ENCODE data around the gene SMURF1. TPM values are rescaled to one million over a fixed set of nuclear protein-coding genes. Genes with fewer than 3 reads are reported as not detected.
A peak's percentile ranks its signal among the peaks of the same experiment; 100 is the strongest.

SMURF1 gene
- total RNA-seq, 1 donor = 23.5 TPM

DNA sequence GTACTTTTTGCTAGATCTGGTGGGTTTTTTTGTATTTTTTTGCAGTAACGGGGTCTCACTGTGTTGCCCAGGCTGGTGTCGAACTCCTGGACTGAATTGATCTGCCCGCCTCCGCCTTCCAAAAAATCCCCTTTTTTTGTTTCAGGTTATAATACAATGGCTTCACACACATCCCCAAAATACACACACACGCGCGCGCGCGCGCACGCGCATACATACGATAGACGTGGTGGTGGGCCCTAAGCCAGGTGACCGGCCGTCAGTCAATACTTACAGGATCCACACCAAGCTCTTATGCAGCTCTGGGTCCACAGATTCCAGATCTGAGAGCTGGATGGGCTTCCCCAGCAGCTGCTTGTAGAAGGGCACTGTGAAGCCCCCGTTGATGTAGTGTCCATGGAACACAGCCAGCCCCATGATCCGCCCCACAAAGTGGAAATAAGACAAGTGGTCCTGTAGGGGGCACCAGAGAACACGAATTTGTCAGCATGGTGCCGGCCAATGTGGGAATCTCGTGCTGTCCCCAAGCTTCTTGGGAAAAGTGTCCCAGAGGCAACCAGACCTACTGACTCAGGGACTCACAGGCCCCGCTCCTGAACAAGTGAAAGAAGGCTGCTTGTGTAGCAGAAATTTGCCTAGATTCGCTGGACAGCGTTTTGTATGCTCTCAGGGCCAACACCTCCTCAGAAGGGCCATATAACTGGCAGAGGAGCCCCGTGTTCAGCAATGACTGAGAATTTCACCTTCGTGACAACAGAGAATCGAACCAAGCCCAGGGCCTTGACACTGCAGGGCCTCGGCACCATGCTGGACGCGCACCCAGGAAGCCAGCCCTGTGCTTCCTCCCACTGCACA, 103.6 kb downstream of the SMURF1 start:
- H3K36me3 ChIP-seq (ENCODE audit: insufficient read depth, low read length) = peaks cover 62% of the 10 kb centered on the region
- peak overlapping the region; percentile 64 for H3K4me2 ChIP-seq (ENCODE audit: insufficient read depth, low read length)
- no peaks in the 10 kb centered on the region for H3K9me3 ChIP-seq (ENCODE audit: low read depth, low read length)
- H4K20me1 ChIP-seq (ENCODE audit: insufficient read depth, low read length) = peaks cover 9% of the 10 kb centered on the region
- TF ChIP-seq, protein P1, sequence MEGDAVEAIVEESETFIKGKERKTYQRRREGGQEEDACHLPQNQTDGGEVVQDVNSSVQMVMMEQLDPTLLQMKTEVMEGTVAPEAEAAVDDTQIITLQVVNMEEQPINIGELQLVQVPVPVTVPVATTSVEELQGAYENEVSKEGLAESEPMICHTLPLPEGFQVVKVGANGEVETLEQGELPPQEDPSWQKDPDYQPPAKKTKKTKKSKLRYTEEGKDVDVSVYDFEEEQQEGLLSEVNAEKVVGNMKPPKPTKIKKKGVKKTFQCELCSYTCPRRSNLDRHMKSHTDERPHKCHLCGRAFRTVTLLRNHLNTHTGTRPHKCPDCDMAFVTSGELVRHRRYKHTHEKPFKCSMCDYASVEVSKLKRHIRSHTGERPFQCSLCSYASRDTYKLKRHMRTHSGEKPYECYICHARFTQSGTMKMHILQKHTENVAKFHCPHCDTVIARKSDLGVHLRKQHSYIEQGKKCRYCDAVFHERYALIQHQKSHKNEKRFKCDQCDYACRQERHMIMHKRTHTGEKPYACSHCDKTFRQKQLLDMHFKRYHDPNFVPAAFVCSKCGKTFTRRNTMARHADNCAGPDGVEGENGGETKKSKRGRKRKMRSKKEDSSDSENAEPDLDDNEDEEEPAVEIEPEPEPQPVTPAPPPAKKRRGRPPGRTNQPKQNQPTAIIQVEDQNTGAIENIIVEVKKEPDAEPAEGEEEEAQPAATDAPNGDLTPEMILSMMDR (IDR thresholded peaks at IDR 0.05; ENCODE audit: extremely low read depth, low read depth, low read length) = peak; percentile 84
- H3K4me3 ChIP-seq (ENCODE audit: insufficient read depth, low read length) = peak overlapping the region; percentile 27
- H3K27me3 ChIP-seq (ENCODE audit: insufficient read depth, low read length) = no peaks in the 10 kb centered on the region
- peak overlapping the region; percentile 80 for H3K27ac ChIP-seq (ENCODE audit: low read depth, low read length)
- H3K4me1 ChIP-seq (ENCODE audit: insufficient read depth, low read length) = peaks cover 16% of the 10 kb centered on the region
- H2AFZ ChIP-seq (ENCODE audit: low read length) = no peak overlapping the region
- DNase-seq (ENCODE audit: insufficient read length, low spot score, missing footprints) = peak; percentile 98
- H3K79me2 ChIP-seq (ENCODE audit: insufficient read depth, low read length) = peaks cover 16% of the 10 kb centered on the region

DNA sequence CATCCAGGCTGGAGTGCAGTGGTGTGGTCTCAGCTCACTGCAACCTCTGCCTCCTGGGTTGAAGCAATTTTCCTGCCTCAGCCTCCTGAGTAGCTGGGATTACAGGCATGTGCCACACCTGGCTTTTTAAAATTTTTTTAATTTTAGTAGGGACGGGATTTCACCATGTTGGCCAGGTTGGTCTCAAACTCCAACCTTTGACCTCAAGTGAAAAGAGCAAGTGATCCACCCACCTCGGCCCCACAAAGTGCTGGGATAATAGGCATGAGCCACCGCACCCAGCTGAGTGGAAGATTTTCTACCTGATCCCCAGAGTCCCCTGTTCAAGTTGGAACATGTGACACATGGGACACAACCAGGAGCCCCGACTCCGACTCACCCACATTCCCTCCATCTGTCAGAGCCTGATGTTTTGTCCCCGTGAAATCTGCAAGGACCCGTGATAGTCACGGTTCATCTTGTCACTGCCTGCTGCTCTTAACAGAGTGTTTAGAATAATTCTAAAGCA, 104.5 kb downstream of the SMURF1 start:
- Histone ChIP-seq H3K4me2 (ENCODE audit: insufficient read depth, low read length) (no peak overlapping the region), H3K4me3 (ENCODE audit: insufficient read depth, low read length) (no peak overlapping the region), H4K20me1 (ENCODE audit: insufficient read depth, low read length) (peaks cover 13% of the 10 kb centered on the region), H3K79me2 (ENCODE audit: insufficient read depth, low read length) (peaks cover 16% of the 10 kb centered on the region), H3K36me3 (ENCODE audit: insufficient read depth, low read length) (peaks cover 67% of the 10 kb centered on the region), H2AFZ (ENCODE audit: low read length) (no peak overlapping the region), H3K4me1 (ENCODE audit: insufficient read depth, low read length) (peaks cover 16% of the 10 kb centered on the region), H3K27ac (ENCODE audit: low read depth, low read length) (no peak overlapping the region), H3K9me3 (ENCODE audit: low read depth, low read length) (no peaks in the 10 kb centered on the region), H3K27me3 (ENCODE audit: insufficient read depth, low read length) (no peaks in the 10 kb centered on the region)
- TF ChIP-seq, protein P1 (IDR thresholded peaks at IDR 0.05; ENCODE audit: extremely low read depth, low read depth, low read length) = no peak
- no peak for DNase-seq (ENCODE audit: insufficient read length, low spot score, missing footprints)

GRCh38 chr7:99038086-99038855, 105.6 kb downstream of the SMURF1 start:
- Histone ChIP-seq H3K9me3 (ENCODE audit: low read depth, low read length) (no peaks in the 10 kb centered on the region), H3K79me2 (ENCODE audit: insufficient read depth, low read length) (peaks cover 12% of the 10 kb centered on the region), H3K4me1 (ENCODE audit: insufficient read depth, low read length) (peaks cover 15% of the 10 kb centered on the region), H3K27ac (ENCODE audit: low read depth, low read length) (no peak overlapping the region), H3K36me3 (ENCODE audit: insufficient read depth, low read length) (peaks cover 71% of the 10 kb centered on the region), H3K4me2 (ENCODE audit: insufficient read depth, low read length) (no peak overlapping the region), H2AFZ (ENCODE audit: low read length) (no peak overlapping the region), H3K4me3 (ENCODE audit: insufficient read depth, low read length) (no peak overlapping the region), H4K20me1 (ENCODE audit: insufficient read depth, low read length) (peaks cover 13% of the 10 kb centered on the region), H3K27me3 (ENCODE audit: insufficient read depth, low read length) (no peaks in the 10 kb centered on the region)
- no peak for DNase-seq (ENCODE audit: insufficient read length, low spot score, missing footprints)
- TF ChIP-seq, protein P1 (IDR thresholded peaks at IDR 0.05; ENCODE audit: extremely low read depth, low read depth, low read length) = no peak
